HCT116 (cell line): ENCODE data around the gene EFCAB5. TPM values are rescaled to one million over a fixed set of nuclear protein-coding genes. Genes with fewer than 3 reads are reported as not detected.
"Not testable (repeated sequence)": the region's sequence is repeated elsewhere in the genome, so short reads cannot be mapped to it uniquely, and the experiment has no call there.

Source experiments
- ATAC-seq: fragments of 200-7000 bp; cut with Tn5 transposase; 2 replicates; pipeline ENCODE4 v1.9.1; 2020; ENCODE audit warnings: mild to moderate bottlenecking, moderate library complexity
- BruUV-seq: library from RNA; stranded (reverse); fragments of 400-500 nt; replicated peaks from 2 replicates; lab custom pipeline; 2021; lab: Mats Ljungman, UMichigan
- CTCF ChIA-PET: fragments of 300-600 bp; sonication (Branson Sonifier 250); formaldehyde crosslinking; loops from one replicate; lab custom pipeline; 2021; ENCODE audit warnings: antibody characterized with exemption; lab: Charles Lee
- POLR2A ChIA-PET: fragments of 300-600, 350-600 bp; sonication (Branson Sonifier 250); formaldehyde crosslinking; loops from one replicate; lab custom pipeline; 2021; ENCODE audit warnings: antibody characterized with exemption; lab: Charles Lee
- RAD21 ChIA-PET, 2 experiments: fragments of 300-600 bp; sonication (Branson Sonifier 250); formaldehyde crosslinking; loops; one replicate each; lab custom pipeline; 2023; ENCODE audit warnings: low total read pairs in 2 of 2; ENCODE audit not compliant: uncharacterized antibody in 2 of 2, unreplicated experiment in 2 of 2, low non-redundant PET in 1 of 2; lab: Charles Lee
- DNase-seq: peaks from one replicate; pipeline ENCODE4 v3.0.0-alpha.2; 2010; ENCODE audit warnings: low read depth, low spot score
- H2AFZ ChIP-seq: fragments of 200-600 bp; shearing (Covaris generic), sonication (generic); 2 replicates; pipeline ENCODE4 v1.6.1; 2017; ENCODE audit warnings: low read depth, mixed run types, mixed read lengths, antibody characterized with exemption, low read length; ENCODE audit not compliant: poor library complexity, severe bottlenecking
- H3K27ac ChIP-seq: 2 replicates; pipeline ENCODE4 v1.5.1; 2012; ENCODE audit warnings: low read depth, low read length
- H3K27me3 ChIP-seq: fragments of 200-600 bp; sonication (generic); 2 replicates; pipeline ENCODE4 v1.6.1; 2016; ENCODE audit warnings: mixed run types, low read length, mixed read lengths; ENCODE audit not compliant: insufficient read depth
- H3K36me3 ChIP-seq, 2 experiments: fragments of 200-500 bp in 1 of 2; fragments of 200-600 bp in 1 of 2; sonication (Bioruptor generic) in 1 of 2; sonication (generic) in 1 of 2; 2 replicates each; pipeline versions ENCODE4 v1.5.1 to v1.6.1; 2014 to 2016; ENCODE audit warnings: low read length in 2 of 2, inconsistent platforms in 1 of 2, mixed read lengths in 1 of 2, mixed run types in 1 of 2; ENCODE audit not compliant: insufficient read depth in 2 of 2, control insufficient read depth in 1 of 2
- H3K4me1 ChIP-seq, 2 experiments: fragments of 200-600 bp in 1 of 2; sonication (generic) in 1 of 2; 2 replicates each; pipeline versions ENCODE4 v1.5.1 to v1.6.1; 2012 to 2017; ENCODE audit warnings: low read length in 2 of 2, inconsistent platforms in 1 of 2, mild to moderate bottlenecking in 1 of 2, mixed read lengths in 1 of 2, mixed run types in 1 of 2, moderate library complexity in 1 of 2; ENCODE audit not compliant: insufficient read depth in 2 of 2, control insufficient read depth in 1 of 2
- H3K4me2 ChIP-seq: fragments of 200-600 bp; sonication (generic); 2 replicates; pipeline ENCODE4 v1.6.1; 2017; ENCODE audit warnings: mixed run types, low read length, mixed read lengths
- H3K4me3 ChIP-seq, 2 experiments: fragments of 200-600 bp in 1 of 2; sonication (generic) in 1 of 2; replicated peaks in 1 of 2; 2 replicates each; pipeline ENCODE4 v1.5.1; 2011 to 2016; ENCODE audit warnings: low read length in 2 of 2, control low read depth in 1 of 2, low read depth in 1 of 2, mild to moderate bottlenecking in 1 of 2, mixed read lengths in 1 of 2, mixed run types in 1 of 2
- H3K79me2 ChIP-seq: fragments of 200-600 bp; sonication (generic); 2 replicates; pipeline ENCODE4 v1.6.1; 2017; ENCODE audit warnings: mild to moderate bottlenecking, mixed run types, low read length, moderate library complexity, mixed read lengths; ENCODE audit not compliant: insufficient read depth
- H3K9ac ChIP-seq: fragments of 200-600 bp; sonication (generic); 2 replicates; pipeline ENCODE4 v1.6.1; 2016; ENCODE audit warnings: low read length, mixed read lengths
- H3K9me2 ChIP-seq: fragments of 200-600 bp; sonication (generic), shearing (Covaris generic); 2 replicates; pipeline ENCODE4 v1.6.1; 2017; ENCODE audit warnings: mixed run types, mild to moderate bottlenecking, moderate library complexity; ENCODE audit not compliant: insufficient read depth
- H3K9me3 ChIP-seq, 2 experiments: fragments of 200-500 bp in 1 of 2; fragments of 200-600 bp in 1 of 2; sonication (Bioruptor generic) in 1 of 2; sonication (generic) in 1 of 2; 2 replicates each; pipeline ENCODE4 v1.6.1; 2014 to 2017; ENCODE audit warnings: low read length in 2 of 2, mixed read lengths in 2 of 2, inconsistent platforms in 1 of 2, low read depth in 1 of 2, mild to moderate bottlenecking in 1 of 2, mixed run types in 1 of 2, moderate library complexity in 1 of 2; ENCODE audit not compliant: control insufficient read depth in 1 of 2, insufficient read depth in 1 of 2
- H4K20me1 ChIP-seq: fragments of 200-600 bp; sonication (generic), shearing (Covaris generic); 2 replicates; pipeline ENCODE4 v1.6.1; 2017; ENCODE audit warnings: mixed run types, mild to moderate bottlenecking, moderate library complexity; ENCODE audit not compliant: insufficient read depth
- ATF3 ChIP-seq: IDR thresholded peaks from 2 replicates; pipeline ENCODE4 v1.6.1; 2012
- CEBPB ChIP-seq: IDR thresholded peaks from 2 replicates; pipeline ENCODE4 v1.6.1; 2012; ENCODE audit warnings: low read depth
- EGR1 ChIP-seq: IDR thresholded peaks from 2 replicates; pipeline ENCODE4 v1.6.1; 2012; ENCODE audit warnings: low read depth
- EZH2 ChIP-seq: fragments of 200-600 bp; sonication (generic); IDR thresholded peaks from 2 replicates; pipeline ENCODE4 v1.6.1; 2017; ENCODE audit warnings: antibody characterized with exemption, mixed run types
- EZH2phosphoT487 ChIP-seq: fragments of 200-600 bp; IDR thresholded peaks from 2 replicates; pipeline ENCODE4 v1.6.1; 2018; ENCODE audit warnings: antibody characterized with exemption, borderline replicate concordance
- POLR2A ChIP-seq: IDR thresholded peaks from 2 replicates; pipeline ENCODE4 v1.7.0; 2011; ENCODE audit warnings: borderline replicate concordance; ENCODE audit not compliant: insufficient read depth, insufficient read length; ENCODE audit errors: extremely low read depth
- POLR2AphosphoS5 ChIP-seq: IDR thresholded peaks from 2 replicates; pipeline ENCODE4 v1.6.1; 2011; ENCODE audit warnings: mild to moderate bottlenecking, low read depth, low read length, moderate library complexity
- SIN3A ChIP-seq: IDR thresholded peaks from 2 replicates; pipeline ENCODE4 v1.6.1; 2012; ENCODE audit warnings: low read depth
- SP1 ChIP-seq: IDR thresholded peaks from 2 replicates; pipeline ENCODE4 v1.6.1; 2012; ENCODE audit warnings: low read depth
- SRF ChIP-seq: IDR thresholded peaks from 2 replicates; pipeline ENCODE4 v1.6.1; 2012; ENCODE audit warnings: low read depth
- TCF7L2 ChIP-seq: IDR thresholded peaks from 2 replicates; pipeline ENCODE4 v1.7.0; 2011; ENCODE audit warnings: borderline replicate concordance, inconsistent platforms; ENCODE audit not compliant: insufficient read depth, insufficient read length; ENCODE audit errors: extremely low read depth
- YY1 ChIP-seq: IDR thresholded peaks from 2 replicates; pipeline ENCODE4 v1.6.1; 2011; ENCODE audit warnings: low read length, low read depth, moderate library complexity, mild to moderate bottlenecking; ENCODE audit not compliant: insufficient replicate concordance; ENCODE audit errors: extremely low read depth
- ZFX ChIP-seq: fragments of 450-650 bp; IDR thresholded peaks from 2 replicates; pipeline ENCODE4 v1.6.1; 2017
- ZNF274 ChIP-seq: fragments of 200-500 bp; sonication (Bioruptor generic); IDR thresholded peaks from 2 replicates; pipeline ENCODE4 v1.6.1; 2014; ENCODE audit warnings: mild to moderate bottlenecking, low read depth, low read length, inconsistent platforms
- intact Hi-C: fragments of 100-400 bp; cut with micrococcal nuclease; formaldehyde crosslinking; loops from 2 replicates; pipeline ENCODE4 v1.10.0; 2022
- total RNA-seq: library from RNA; stranded (reverse); gene quantifications from one replicate; pipeline ENCODE4 v1.2.1, GENCODE V29; 2021; ENCODE audit not compliant: unreplicated experiment
- TF ChIP-seq, protein P1 (sequence below): IDR thresholded peaks from 2 replicates; pipeline ENCODE4 v1.6.1; 2012
- TF ChIP-seq, protein P2 (sequence below), 3 experiments: fragments of 200-600 bp in 1 of 3; sonication (generic) in 1 of 3; IDR thresholded peaks in 2 of 3; conservative IDR thresholded peaks in 1 of 3; 2 replicates each; pipeline ENCODE4 v1.5.1; 2012 to 2017; ENCODE audit warnings: low read depth in 2 of 3, low read length in 2 of 3, antibody characterized with exemption in 1 of 3, borderline replicate concordance in 1 of 3, control low read depth in 1 of 3, mild to moderate bottlenecking in 1 of 3, mixed read lengths in 1 of 3, mixed run types in 1 of 3, moderate library complexity in 1 of 3; ENCODE audit not compliant: insufficient read depth in 1 of 3
- TF ChIP-seq, protein P3 (sequence below): IDR thresholded peaks from 2 replicates; pipeline ENCODE4 v1.6.1; 2011; ENCODE audit warnings: mild to moderate bottlenecking, low read length, moderate library complexity; ENCODE audit not compliant: insufficient replicate concordance; ENCODE audit errors: extremely low read depth

EFCAB5 gene
- total RNA-seq, 1 experiment from 2014 or later, result 0.17 TPM

- BruUV-seq, result no TSS peak
- Histone ChIP-seq H3K27ac (no peak overlapping the region), H3K36me3 (no peaks in the 10 kb centered on the region), H3K4me2 (no peak overlapping the region), H3K79me2 (no peaks in the 10 kb centered on the region; the same call in 1 of the 2 replicates), H3K9ac (no peak overlapping the region)
- no peak for TF ChIP-seq EZH2
- no peak for TF ChIP-seq ZNF274
- no peak for TF ChIP-seq POLR2A
- no peak for TF ChIP-seq EZH2phosphoT487
- TF ChIP-seq YY1, result no peak
- TF ChIP-seq, protein P1, sequence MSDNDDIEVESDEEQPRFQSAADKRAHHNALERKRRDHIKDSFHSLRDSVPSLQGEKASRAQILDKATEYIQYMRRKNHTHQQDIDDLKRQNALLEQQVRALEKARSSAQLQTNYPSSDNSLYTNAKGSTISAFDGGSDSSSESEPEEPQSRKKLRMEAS, result no peak
- TF ChIP-seq, protein P2, sequence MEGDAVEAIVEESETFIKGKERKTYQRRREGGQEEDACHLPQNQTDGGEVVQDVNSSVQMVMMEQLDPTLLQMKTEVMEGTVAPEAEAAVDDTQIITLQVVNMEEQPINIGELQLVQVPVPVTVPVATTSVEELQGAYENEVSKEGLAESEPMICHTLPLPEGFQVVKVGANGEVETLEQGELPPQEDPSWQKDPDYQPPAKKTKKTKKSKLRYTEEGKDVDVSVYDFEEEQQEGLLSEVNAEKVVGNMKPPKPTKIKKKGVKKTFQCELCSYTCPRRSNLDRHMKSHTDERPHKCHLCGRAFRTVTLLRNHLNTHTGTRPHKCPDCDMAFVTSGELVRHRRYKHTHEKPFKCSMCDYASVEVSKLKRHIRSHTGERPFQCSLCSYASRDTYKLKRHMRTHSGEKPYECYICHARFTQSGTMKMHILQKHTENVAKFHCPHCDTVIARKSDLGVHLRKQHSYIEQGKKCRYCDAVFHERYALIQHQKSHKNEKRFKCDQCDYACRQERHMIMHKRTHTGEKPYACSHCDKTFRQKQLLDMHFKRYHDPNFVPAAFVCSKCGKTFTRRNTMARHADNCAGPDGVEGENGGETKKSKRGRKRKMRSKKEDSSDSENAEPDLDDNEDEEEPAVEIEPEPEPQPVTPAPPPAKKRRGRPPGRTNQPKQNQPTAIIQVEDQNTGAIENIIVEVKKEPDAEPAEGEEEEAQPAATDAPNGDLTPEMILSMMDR (IDR thresholded peaks at IDR 0.05 in 2 of 3, conservative IDR thresholded peaks at IDR 0.05 in 1 of 3; ENCODE audit: borderline replicate concordance in 1 of 3, insufficient read depth in 1 of 3, low read depth in 2 of 3, low read length in 2 of 3), result no peak
- no peak for TF ChIP-seq SP1
- no peak for TF ChIP-seq SRF
- no peak for TF ChIP-seq SIN3A
- TF ChIP-seq ATF3, result no peak
- TF ChIP-seq, protein P3, sequence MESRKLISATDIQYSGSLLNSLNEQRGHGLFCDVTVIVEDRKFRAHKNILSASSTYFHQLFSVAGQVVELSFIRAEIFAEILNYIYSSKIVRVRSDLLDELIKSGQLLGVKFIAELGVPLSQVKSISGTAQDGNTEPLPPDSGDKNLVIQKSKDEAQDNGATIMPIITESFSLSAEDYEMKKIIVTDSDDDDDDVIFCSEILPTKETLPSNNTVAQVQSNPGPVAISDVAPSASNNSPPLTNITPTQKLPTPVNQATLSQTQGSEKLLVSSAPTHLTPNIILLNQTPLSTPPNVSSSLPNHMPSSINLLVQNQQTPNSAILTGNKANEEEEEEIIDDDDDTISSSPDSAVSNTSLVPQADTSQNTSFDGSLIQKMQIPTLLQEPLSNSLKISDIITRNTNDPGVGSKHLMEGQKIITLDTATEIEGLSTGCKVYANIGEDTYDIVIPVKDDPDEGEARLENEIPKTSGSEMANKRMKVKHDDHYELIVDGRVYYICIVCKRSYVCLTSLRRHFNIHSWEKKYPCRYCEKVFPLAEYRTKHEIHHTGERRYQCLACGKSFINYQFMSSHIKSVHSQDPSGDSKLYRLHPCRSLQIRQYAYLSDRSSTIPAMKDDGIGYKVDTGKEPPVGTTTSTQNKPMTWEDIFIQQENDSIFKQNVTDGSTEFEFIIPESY, result no peak
- TF ChIP-seq CEBPB, result no peak
- no peak for TF ChIP-seq TCF7L2
- TF ChIP-seq EGR1, result no peak
- TF ChIP-seq ZFX, result no peak
- TF ChIP-seq POLR2AphosphoS5, result no peak
- TF ChIP-seq, all 23 proteins: peak for 0
- DNase-seq (no peak), ATAC-seq (no peak)
- ChIA-PET POLR2A (no interaction called here), CTCF (interaction anchor here (1.4 kb wide), 1 partner anchor 201 kb away, joined by 3 read pairs; no protein-coding TSS in a partner anchor), RAD21 (no interaction called here)
- Histone ChIP-seq H3K9me3 (no peaks in the 10 kb centered on the region), H4K20me1 (no peaks in the 10 kb centered on the region), H3K4me3 (no peak overlapping the region), H3K27me3 (no peaks in the 10 kb centered on the region), H2AFZ (no peak overlapping the region), H3K4me1 (no peaks in the 10 kb centered on the region), H3K9me2 (no peaks in the 10 kb centered on the region)
- intact Hi-C loops, result no loop called here
Measured at GRCh38 chr17:29892201-29892600, 49.2 kb upstream of the EFCAB5 start.

DNA sequence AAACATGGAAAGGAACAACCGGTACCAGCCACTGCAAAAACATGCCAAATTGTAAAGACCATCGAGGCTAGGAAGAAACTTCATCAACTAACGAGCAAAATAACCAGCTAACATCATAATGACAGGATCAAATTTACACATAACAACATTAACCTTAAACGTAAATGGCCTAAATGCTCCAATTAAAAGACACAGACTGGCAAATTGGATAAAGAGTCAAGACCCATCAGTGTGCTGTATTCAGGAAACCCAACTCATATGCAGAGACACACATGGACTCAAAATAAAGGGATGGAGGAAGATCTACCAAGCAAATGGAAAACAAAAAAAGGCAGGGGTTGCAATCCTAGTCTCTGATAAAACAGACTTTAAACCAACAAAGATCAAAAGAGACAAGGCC, 44.3 kb upstream of the EFCAB5 start:
- H3K4me3 ChIP-seq, RAD21 ChIA-PET, H3K9me3 ChIP-seq, H3K36me3 ChIP-seq, H4K20me1 ChIP-seq, POLR2A ChIA-PET, H3K27me3 ChIP-seq, H3K4me2 ChIP-seq, intact Hi-C loops, H2AFZ ChIP-seq, H3K27ac ChIP-seq, CTCF ChIA-PET, ATAC-seq, H3K9ac ChIP-seq, H3K4me1 ChIP-seq, DNase-seq, H3K79me2 ChIP-seq, BruUV-seq, H3K9me2 ChIP-seq: not testable (repeated sequence)
